Measurements from ENCODE around the gene VEPH1.

The VEPH1 gene

GRCh38 chr3:157487339-157487738 is 15.9 kb downstream of the VEPH1 start:
- no peaks in the 10 kb centered on the region for H3K27me3 ChIP-seq (replicated peaks; ENCODE audit: control insufficient read depth, insufficient read depth, low read length, poor library complexity, severe bottlenecking)
- no peaks in the 10 kb centered on the region for H3K9me3 ChIP-seq (ENCODE audit: control insufficient read depth, low read length)
- no peaks in the 10 kb centered on the region for H3K4me1 ChIP-seq (ENCODE audit: control insufficient read depth, insufficient read depth, low read length, poor library complexity, severe bottlenecking)
- H3K27ac ChIP-seq (ENCODE audit: insufficient read depth, low read length, poor library complexity, severe bottlenecking): no peak overlapping the region
- DNase-seq: no peak
- no peaks in the 10 kb centered on the region for H3K36me3 ChIP-seq (ENCODE audit: control insufficient read depth, insufficient read depth, low read length)
- H3K4me3 ChIP-seq (ENCODE audit: insufficient read depth, low read depth, low read length, poor library complexity, severe bottlenecking): no peak overlapping the region

- Histone ChIP-seq H3K4me1 (ENCODE audit: control insufficient read depth, insufficient read depth, low read length, poor library complexity, severe bottlenecking) (no peaks in the 10 kb centered on the region), H3K9me3 (ENCODE audit: control insufficient read depth, low read length) (no peaks in the 10 kb centered on the region), H3K27ac (ENCODE audit: insufficient read depth, low read length, poor library complexity, severe bottlenecking) (no peak overlapping the region), H3K36me3 (ENCODE audit: control insufficient read depth, insufficient read depth, low read length) (no peaks in the 10 kb centered on the region), H3K4me3 (ENCODE audit: insufficient read depth, low read depth, low read length, poor library complexity, severe bottlenecking) (no peak overlapping the region), H3K27me3 (replicated peaks; ENCODE audit: control insufficient read depth, insufficient read depth, low read length, poor library complexity, severe bottlenecking) (no peaks in the 10 kb centered on the region)
- no peak for DNase-seq
Measured at GRCh38 chr3:157479464-157480243, 23.6 kb downstream of the VEPH1 start.

GRCh38 chr3:157477441-157477840 is 25.8 kb downstream of the VEPH1 start:
- Histone ChIP-seq H3K4me3 (ENCODE audit: insufficient read depth, low read depth, low read length, poor library complexity, severe bottlenecking) (no peak overlapping the region), H3K27me3 (replicated peaks; ENCODE audit: control insufficient read depth, insufficient read depth, low read length, poor library complexity, severe bottlenecking) (no peaks in the 10 kb centered on the region), H3K27ac (ENCODE audit: insufficient read depth, low read length, poor library complexity, severe bottlenecking) (no peak overlapping the region), H3K4me1 (ENCODE audit: control insufficient read depth, insufficient read depth, low read length, poor library complexity, severe bottlenecking) (no peaks in the 10 kb centered on the region), H3K36me3 (ENCODE audit: control insufficient read depth, insufficient read depth, low read length) (no peaks in the 10 kb centered on the region), H3K9me3 (ENCODE audit: control insufficient read depth, low read length) (no peaks in the 10 kb centered on the region)
- no peak for DNase-seq

- H3K27ac ChIP-seq (ENCODE audit: insufficient read depth, low read length, poor library complexity, severe bottlenecking): no peak overlapping the region
- H3K9me3 ChIP-seq (ENCODE audit: control insufficient read depth, low read length): no peaks in the 10 kb centered on the region
- H3K27me3 ChIP-seq (replicated peaks; ENCODE audit: control insufficient read depth, insufficient read depth, low read length, poor library complexity, severe bottlenecking): no peaks in the 10 kb centered on the region
- H3K4me3 ChIP-seq (ENCODE audit: insufficient read depth, low read depth, low read length, poor library complexity, severe bottlenecking): no peak overlapping the region
- no peak for DNase-seq
- H3K4me1 ChIP-seq (ENCODE audit: control insufficient read depth, insufficient read depth, low read length, poor library complexity, severe bottlenecking): no peaks in the 10 kb centered on the region
- H3K36me3 ChIP-seq (ENCODE audit: control insufficient read depth, insufficient read depth, low read length): no peaks in the 10 kb centered on the region
Measured at GRCh38 chr3:157475921-157476414, 27.2 kb downstream of the VEPH1 start.

GRCh38 chr3:157472648-157473047 is 30.6 kb downstream of the VEPH1 start:
- no peaks in the 10 kb centered on the region for H3K27me3 ChIP-seq (replicated peaks; ENCODE audit: control insufficient read depth, insufficient read depth, low read length, poor library complexity, severe bottlenecking)

GRCh38 chr3:157471064-157471463 is 32.2 kb downstream of the VEPH1 start:
- DNase-seq: no peak
- Histone ChIP-seq H3K4me3 (ENCODE audit: insufficient read depth, low read depth, low read length, poor library complexity, severe bottlenecking) (no peak overlapping the region), H3K27ac (ENCODE audit: insufficient read depth, low read length, poor library complexity, severe bottlenecking) (no peak overlapping the region), H3K27me3 (replicated peaks; ENCODE audit: control insufficient read depth, insufficient read depth, low read length, poor library complexity, severe bottlenecking) (no peaks in the 10 kb centered on the region), H3K4me1 (ENCODE audit: control insufficient read depth, insufficient read depth, low read length, poor library complexity, severe bottlenecking) (no peaks in the 10 kb centered on the region), H3K9me3 (ENCODE audit: control insufficient read depth, low read length) (no peaks in the 10 kb centered on the region), H3K36me3 (ENCODE audit: control insufficient read depth, insufficient read depth, low read length) (no peaks in the 10 kb centered on the region)

More at GRCh38 chr3:157472648-157473047, 30.6 kb downstream of the VEPH1 start:
- H3K36me3 ChIP-seq (ENCODE audit: control insufficient read depth, insufficient read depth, low read length): no peaks in the 10 kb centered on the region
- no peak overlapping the region for H3K27ac ChIP-seq (ENCODE audit: insufficient read depth, low read length, poor library complexity, severe bottlenecking)
- no peaks in the 10 kb centered on the region for H3K9me3 ChIP-seq (ENCODE audit: control insufficient read depth, low read length)
- no peak for DNase-seq
- H3K4me3 ChIP-seq (ENCODE audit: insufficient read depth, low read depth, low read length, poor library complexity, severe bottlenecking): no peak overlapping the region
- no peaks in the 10 kb centered on the region for H3K4me1 ChIP-seq (ENCODE audit: control insufficient read depth, insufficient read depth, low read length, poor library complexity, severe bottlenecking)

- H3K36me3 ChIP-seq (ENCODE audit: control insufficient read depth, insufficient read depth, low read length): no peaks in the 10 kb centered on the region
- no peaks in the 10 kb centered on the region for H3K27me3 ChIP-seq (replicated peaks; ENCODE audit: control insufficient read depth, insufficient read depth, low read length, poor library complexity, severe bottlenecking)
- H3K9me3 ChIP-seq (ENCODE audit: control insufficient read depth, low read length): no peaks in the 10 kb centered on the region
- no peaks in the 10 kb centered on the region for H3K4me1 ChIP-seq (ENCODE audit: control insufficient read depth, insufficient read depth, low read length, poor library complexity, severe bottlenecking)
- no peak overlapping the region for H3K27ac ChIP-seq (ENCODE audit: insufficient read depth, low read length, poor library complexity, severe bottlenecking)
- no peak overlapping the region for H3K4me3 ChIP-seq (ENCODE audit: insufficient read depth, low read depth, low read length, poor library complexity, severe bottlenecking)
- no peak for DNase-seq
Measured at GRCh38 chr3:157469561-157470294, 33.5 kb downstream of the VEPH1 start.

- Histone ChIP-seq H3K4me1 (ENCODE audit: control insufficient read depth, insufficient read depth, low read length, poor library complexity, severe bottlenecking) (no peaks in the 10 kb centered on the region), H3K9me3 (ENCODE audit: control insufficient read depth, low read length) (no peaks in the 10 kb centered on the region), H3K27ac (ENCODE audit: insufficient read depth, low read length, poor library complexity, severe bottlenecking) (no peak overlapping the region), H3K36me3 (ENCODE audit: control insufficient read depth, insufficient read depth, low read length) (no peaks in the 10 kb centered on the region), H3K4me3 (ENCODE audit: insufficient read depth, low read depth, low read length, poor library complexity, severe bottlenecking) (no peak overlapping the region), H3K27me3 (replicated peaks; ENCODE audit: control insufficient read depth, insufficient read depth, low read length, poor library complexity, severe bottlenecking) (no peaks in the 10 kb centered on the region)
- no peak for DNase-seq
Measured at GRCh38 chr3:157467200-157467599, 36.0 kb downstream of the VEPH1 start.

- no peak for DNase-seq
- no peaks in the 10 kb centered on the region for H3K9me3 ChIP-seq (ENCODE audit: control insufficient read depth, low read length)
- no peak overlapping the region for H3K27ac ChIP-seq (ENCODE audit: insufficient read depth, low read length, poor library complexity, severe bottlenecking)
Measured at GRCh38 chr3:157465741-157466140, 37.5 kb downstream of the VEPH1 start.

GRCh38 chr3:157464321-157464720 is 38.9 kb downstream of the VEPH1 start:
- Histone ChIP-seq H3K27ac (ENCODE audit: insufficient read depth, low read length, poor library complexity, severe bottlenecking) (no peak overlapping the region), H3K9me3 (ENCODE audit: control insufficient read depth, low read length) (no peaks in the 10 kb centered on the region), H3K36me3 (ENCODE audit: control insufficient read depth, insufficient read depth, low read length) (no peaks in the 10 kb centered on the region), H3K4me3 (ENCODE audit: insufficient read depth, low read depth, low read length, poor library complexity, severe bottlenecking) (no peak overlapping the region), H3K4me1 (ENCODE audit: control insufficient read depth, insufficient read depth, low read length, poor library complexity, severe bottlenecking) (no peaks in the 10 kb centered on the region), H3K27me3 (replicated peaks; ENCODE audit: control insufficient read depth, insufficient read depth, low read length, poor library complexity, severe bottlenecking) (no peaks in the 10 kb centered on the region)
- no peak for DNase-seq

More at GRCh38 chr3:157465741-157466140, 37.5 kb downstream of the VEPH1 start:
- no peaks in the 10 kb centered on the region for H3K4me1 ChIP-seq (ENCODE audit: control insufficient read depth, insufficient read depth, low read length, poor library complexity, severe bottlenecking)
- H3K36me3 ChIP-seq (ENCODE audit: control insufficient read depth, insufficient read depth, low read length): no peaks in the 10 kb centered on the region
- no peaks in the 10 kb centered on the region for H3K27me3 ChIP-seq (replicated peaks; ENCODE audit: control insufficient read depth, insufficient read depth, low read length, poor library complexity, severe bottlenecking)
- H3K4me3 ChIP-seq (ENCODE audit: insufficient read depth, low read depth, low read length, poor library complexity, severe bottlenecking): no peak overlapping the region

All from effector memory CD4-positive, alpha-beta T cell (primary cell).